ENCODE results near the gene ASTE1. TPM values are rescaled to one million over a fixed set of nuclear protein-coding genes. Genes with fewer than 3 reads are reported as not detected.

Gene ASTE1
- polyA plus RNA-seq, 1 donor from 2014 or later, result 2.0 TPM

GRCh38 chr3:130990282-130990681, 36.3 kb downstream of the ASTE1 start:
- no peak overlapping the region for H3K4me3 ChIP-seq (ENCODE audit: low read length)
- no peaks in the 10 kb centered on the region for H3F3A ChIP-seq (ENCODE audit: insufficient read depth, low read length, poor library complexity, severe bottlenecking)
- no peak overlapping the region for H3K4me2 ChIP-seq (ENCODE audit: low read length)
- no peaks in the 10 kb centered on the region for H4K20me1 ChIP-seq (ENCODE audit: insufficient read depth)
- no peak overlapping the region for H3K27ac ChIP-seq (ENCODE audit: low read length)
- H3K36me3 ChIP-seq (ENCODE audit: insufficient read depth, low read length), result peaks cover 11% of the 10 kb centered on the region
- no peaks in the 10 kb centered on the region for H3K79me2 ChIP-seq (replicated peaks; ENCODE audit: insufficient read depth, low read length)
- H2AFZ ChIP-seq (ENCODE audit: low read depth, low read length), result no peak overlapping the region
- no peaks in the 10 kb centered on the region for H3K9me2 ChIP-seq (ENCODE audit: insufficient read depth, low read length)
- H3K9me3 ChIP-seq (ENCODE audit: low read length), result no peaks in the 10 kb centered on the region
- no peaks in the 10 kb centered on the region for H3K27me3 ChIP-seq (ENCODE audit: insufficient read depth, low read depth, low read length)
- TF ChIP-seq MXI1 (conservative IDR thresholded peaks at IDR 0.05; ENCODE audit: poor library complexity, severe bottlenecking) (no peak), SMC3 (conservative IDR thresholded peaks at IDR 0.05; ENCODE audit: poor library complexity) (no peak), POLR2AphosphoS5 (IDR thresholded peaks at IDR 0.05) (no peak), RAD21 (conservative IDR thresholded peaks at IDR 0.05) (no peak), TAF1 (IDR thresholded peaks at IDR 0.05; ENCODE audit: low read depth) (no peak), EZH2 (IDR thresholded peaks at IDR 0.05; ENCODE audit: borderline replicate concordance, insufficient read depth, low read length, poor library complexity, severe bottlenecking) (no peak), REST (IDR thresholded peaks at IDR 0.05; ENCODE audit: borderline replicate concordance) (no peak), EP300 (conservative IDR thresholded peaks at IDR 0.05; ENCODE audit: poor library complexity, severe bottlenecking) (no peak), CTCF (IDR thresholded peaks at IDR 0.05; ENCODE audit: poor library complexity, severe bottlenecking) (no peak)
- H3K9ac ChIP-seq (ENCODE audit: low read length), result no peak overlapping the region

- TF ChIP-seq MXI1 (conservative IDR thresholded peaks at IDR 0.05; ENCODE audit: poor library complexity, severe bottlenecking), result no peak
- TF ChIP-seq SMC3 (conservative IDR thresholded peaks at IDR 0.05; ENCODE audit: poor library complexity), result no peak
- TF ChIP-seq POLR2AphosphoS5 (IDR thresholded peaks at IDR 0.05), result no peak
- no peak for TF ChIP-seq REST (IDR thresholded peaks at IDR 0.05; ENCODE audit: borderline replicate concordance)
- no peak for TF ChIP-seq CTCF (IDR thresholded peaks at IDR 0.05; ENCODE audit: poor library complexity, severe bottlenecking)
- TF ChIP-seq EZH2 (IDR thresholded peaks at IDR 0.05; ENCODE audit: borderline replicate concordance, insufficient read depth, low read length, poor library complexity, severe bottlenecking), result no peak
- TF ChIP-seq EP300 (conservative IDR thresholded peaks at IDR 0.05; ENCODE audit: poor library complexity, severe bottlenecking), result no peak
- no peak for TF ChIP-seq RAD21 (conservative IDR thresholded peaks at IDR 0.05)
- no peak for TF ChIP-seq TAF1 (IDR thresholded peaks at IDR 0.05; ENCODE audit: low read depth)
- H3F3A ChIP-seq (ENCODE audit: insufficient read depth, low read length, poor library complexity, severe bottlenecking), result no peaks in the 10 kb centered on the region
- no peak overlapping the region for H3K4me3 ChIP-seq (ENCODE audit: low read length)
- H2AFZ ChIP-seq (ENCODE audit: low read depth, low read length), result no peak overlapping the region
- peaks cover 6% of the 10 kb centered on the region for H3K36me3 ChIP-seq (ENCODE audit: insufficient read depth, low read length)
- no peaks in the 10 kb centered on the region for H3K9me2 ChIP-seq (ENCODE audit: insufficient read depth, low read length)
- no peaks in the 10 kb centered on the region for H3K27me3 ChIP-seq (ENCODE audit: insufficient read depth, low read depth, low read length)
- no peak overlapping the region for H3K9ac ChIP-seq (ENCODE audit: low read length)
- no peaks in the 10 kb centered on the region for H3K79me2 ChIP-seq (replicated peaks; ENCODE audit: insufficient read depth, low read length)
- no peaks in the 10 kb centered on the region for H3K9me3 ChIP-seq (ENCODE audit: low read length)
- H3K4me2 ChIP-seq (ENCODE audit: low read length), result no peak overlapping the region
- H3K27ac ChIP-seq (ENCODE audit: low read length), result no peak overlapping the region
- H4K20me1 ChIP-seq (ENCODE audit: insufficient read depth), result no peaks in the 10 kb centered on the region
Observed at GRCh38 chr3:130981469-130981868, 45.2 kb downstream of the ASTE1 start.

Measured in neural cell (in vitro differentiated cells).